Thymus (tissue), 14 donors: ENCODE data around the gene ATP6V1B1. TPM values are rescaled to one million over a fixed set of nuclear protein-coding genes. Genes with fewer than 3 reads are reported as not detected.

ENCODE experiments used
- DNase-seq, 9 donors: peaks; one replicate each; pipeline ENCODE4 v3.0.0-alpha.2; 2013; ENCODE audit warnings: low spot score in 9 of 9, low read depth in 6 of 9, missing footprints in 1 of 9
- H3K27ac ChIP-seq, 2 donors: one replicate each; pipeline ENCODE4 v1.5.1; 2013; ENCODE audit warnings: control low read depth in 1 of 2, low read depth in 1 of 2, low read length in 1 of 2, mild to moderate bottlenecking in 1 of 2, moderate library complexity in 1 of 2
- H3K27me3 ChIP-seq, 2 donors: one replicate each; pipeline ENCODE4 v1.5.1; 2013; ENCODE audit warnings: low read length in 1 of 2; ENCODE audit not compliant: control insufficient read depth in 2 of 2, insufficient read depth in 1 of 2
- H3K36me3 ChIP-seq, 2 donors: one replicate each; pipeline ENCODE4 v1.5.1; 2013; ENCODE audit warnings: low read length in 1 of 2, mild to moderate bottlenecking in 1 of 2, moderate library complexity in 1 of 2; ENCODE audit not compliant: control insufficient read depth in 2 of 2, insufficient read depth in 2 of 2
- H3K4me1 ChIP-seq, 2 donors: one replicate each; pipeline ENCODE4 v1.5.1; 2013; ENCODE audit warnings: low read length in 2 of 2; ENCODE audit not compliant: control insufficient read depth in 2 of 2, insufficient read depth in 2 of 2
- H3K4me3 ChIP-seq, 2 donors: one replicate each; pipeline ENCODE4 v1.5.1; 2013; ENCODE audit warnings: low read length in 2 of 2, control low read depth in 1 of 2, mild to moderate bottlenecking in 1 of 2
- H3K9me3 ChIP-seq, 2 donors: one replicate each; pipeline ENCODE4 v1.5.1; 2013; ENCODE audit warnings: low read length in 1 of 2, mild to moderate bottlenecking in 1 of 2; ENCODE audit not compliant: control insufficient read depth in 2 of 2, insufficient read depth in 1 of 2
- WGBS: extraction: QIAGEN DNeasy Blood & Tissue Kit; methylation state at CpG from one replicate; pipeline ENCODE4 v1.1.7; 2013; 5-methylcytosine and 5-hydroxymethylcytosine counted together
- long read RNA-seq, 10 donors: transcript quantifications; one replicate each; lab custom pipeline, GENCODE V29; 2026
- polyA plus RNA-seq: library from polyadenylated mRNA; stranded (reverse); fragments of 200-250 nt; gene quantifications from one replicate; pipeline ENCODE4 v1.2.3, GENCODE V29; 2013
- total RNA-seq: library from RNA; stranded (reverse); fragments of 120-200 nt; gene quantifications from one replicate; pipeline ENCODE4 v1.2.4, GENCODE V29; 2013
- donor health status: healthy.

Gene ATP6V1B1
- total RNA-seq (0.19 TPM), polyA plus RNA-seq (1.4 TPM)
- long read RNA-seq, donor 1: 0 reads
- long read RNA-seq, donor 2: 0 reads
- long read RNA-seq, donor 3: 0 reads
- long read RNA-seq, donor 4: 0 reads
- long read RNA-seq, donor 5, partial matches to known transcripts: 0 of 1 reads
- long read RNA-seq, donor 5, other reads (novel, unspliced or antisense): 0 of 1 reads
- long read RNA-seq, donor 6: 0 reads
- long read RNA-seq, donor 7: 0 reads
- long read RNA-seq, donor 8: 0 reads
- long read RNA-seq, donor 9: 0 reads
- long read RNA-seq, donor 10: 0 reads

DNA sequence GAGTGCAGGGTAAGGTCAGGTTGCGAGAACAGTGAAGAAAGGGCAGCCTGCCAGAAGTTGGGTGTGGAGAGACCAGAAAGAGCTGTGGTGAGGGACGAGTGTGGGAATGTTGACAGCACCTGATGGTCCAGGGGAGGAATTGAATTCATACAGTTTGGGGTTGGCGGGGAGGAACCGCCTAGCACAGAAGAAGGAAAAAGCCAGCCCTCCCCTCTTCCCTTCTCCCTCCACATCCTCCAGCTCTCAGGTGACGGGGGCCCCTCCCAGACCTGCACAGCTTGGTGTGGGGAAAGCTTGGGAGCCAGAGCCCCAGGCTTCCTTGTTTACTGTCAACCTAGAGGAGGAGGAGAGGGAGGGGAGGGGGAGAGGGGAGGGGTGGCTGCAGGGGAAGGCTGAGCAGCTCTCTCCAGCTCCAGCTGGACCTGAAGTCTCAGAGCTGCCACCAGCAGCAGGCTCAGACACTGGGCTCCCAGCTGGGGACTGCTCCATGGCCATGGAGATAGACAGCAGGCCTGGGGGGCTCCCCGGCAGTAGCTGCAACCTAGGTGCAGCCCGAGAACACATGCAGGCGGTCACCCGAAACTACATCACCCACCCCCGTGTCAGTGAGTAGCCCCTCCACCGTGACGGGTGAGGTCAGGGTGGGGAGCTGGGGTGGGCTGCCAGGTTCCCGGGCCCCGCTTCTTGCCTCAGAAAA lies at the start of gene ATP6V1B1:
TSS of gene ATP6V1B1 (plus strand) at position 433 of the 697 bp plus-strand sequence. CDS start at position 488, 55 bp downstream.
- WGBS: 81% methylated on average over 14 of the region's 14 CpGs
- Histone ChIP-seq H3K36me3 (no peaks in the 10 kb centered on the region), H3K27me3 (peaks cover 2 to 59% of the 10 kb centered on the region in 2 donors), H3K27ac (no peak within 1 kb of the TSS), H3K4me1 (no peaks in the 10 kb centered on the region), H3K4me3 (no peak within 1 kb of the TSS), H3K9me3 (no peaks in the 10 kb centered on the region)
- DNase-seq: no peak

DNA sequence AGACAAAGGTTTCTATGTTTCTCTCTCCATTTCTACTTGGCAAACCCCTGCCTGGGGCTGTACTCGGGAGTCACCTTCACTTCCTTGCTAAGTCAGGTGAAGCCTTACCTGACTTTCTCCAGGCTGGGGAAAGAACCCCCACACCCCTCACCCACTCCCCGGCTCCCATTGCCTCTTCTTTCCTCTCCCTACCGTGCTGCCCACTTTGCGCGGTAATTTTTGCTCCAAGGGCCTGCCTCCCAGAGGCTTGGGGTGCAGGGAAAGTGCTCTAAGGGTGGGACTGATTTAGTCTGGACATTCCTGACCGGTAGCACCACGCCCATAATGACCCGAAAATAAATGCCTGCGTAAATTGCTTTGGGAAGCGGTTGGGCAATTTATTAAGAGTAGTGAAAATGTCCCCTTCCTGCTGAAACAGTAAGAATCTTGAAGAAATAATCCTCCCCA lies 49.1 kb upstream of the ATP6V1B1 start:
- 15% methylated on average over 10 of the region's 10 CpGs for WGBS
- Histone ChIP-seq H3K36me3 (no peaks in the 10 kb centered on the region), H3K27ac (no peak overlapping the region), H3K4me3 (no peak overlapping the region), H3K9me3 (peaks cover 0 to 8% of the 10 kb centered on the region in 2 donors), H3K4me1 (peaks cover 7 to 12% of the 10 kb centered on the region in 2 donors), H3K27me3 (peaks cover 66 to 91% of the 10 kb centered on the region in 2 donors)
- DNase-seq: no peak

DNA sequence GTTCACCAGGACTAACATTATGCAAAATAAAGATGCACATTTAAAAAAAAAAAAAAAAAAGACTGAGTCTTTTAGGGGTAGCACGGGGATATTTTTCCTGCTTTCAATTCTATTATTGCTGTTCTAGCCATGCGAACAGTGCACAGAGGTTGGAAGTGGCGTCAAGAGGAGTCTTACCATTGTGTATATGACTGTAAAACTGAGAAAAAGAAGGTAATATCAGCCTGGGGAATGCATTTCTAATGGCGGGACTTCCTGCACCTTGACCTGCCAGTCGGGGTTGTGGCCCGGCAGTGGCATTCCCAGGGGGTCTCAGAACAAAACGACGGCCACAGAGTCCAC lies 48.5 kb upstream of the ATP6V1B1 start:
- 7% methylated on average over 8 of the region's 8 CpGs for WGBS
- no peak for DNase-seq
- peak overlapping the region; percentile 27 to 55 for H3K4me3 ChIP-seq
- H3K36me3 ChIP-seq: no peaks in the 10 kb centered on the region
- H3K9me3 ChIP-seq: peaks cover 0 to 8% of the 10 kb centered on the region in 2 donors
- no peak overlapping the region for H3K27ac ChIP-seq
- peaks cover 72 to 97% of the 10 kb centered on the region in 2 donors for H3K27me3 ChIP-seq
- peaks cover 7 to 12% of the 10 kb centered on the region in 2 donors for H3K4me1 ChIP-seq

DNA sequence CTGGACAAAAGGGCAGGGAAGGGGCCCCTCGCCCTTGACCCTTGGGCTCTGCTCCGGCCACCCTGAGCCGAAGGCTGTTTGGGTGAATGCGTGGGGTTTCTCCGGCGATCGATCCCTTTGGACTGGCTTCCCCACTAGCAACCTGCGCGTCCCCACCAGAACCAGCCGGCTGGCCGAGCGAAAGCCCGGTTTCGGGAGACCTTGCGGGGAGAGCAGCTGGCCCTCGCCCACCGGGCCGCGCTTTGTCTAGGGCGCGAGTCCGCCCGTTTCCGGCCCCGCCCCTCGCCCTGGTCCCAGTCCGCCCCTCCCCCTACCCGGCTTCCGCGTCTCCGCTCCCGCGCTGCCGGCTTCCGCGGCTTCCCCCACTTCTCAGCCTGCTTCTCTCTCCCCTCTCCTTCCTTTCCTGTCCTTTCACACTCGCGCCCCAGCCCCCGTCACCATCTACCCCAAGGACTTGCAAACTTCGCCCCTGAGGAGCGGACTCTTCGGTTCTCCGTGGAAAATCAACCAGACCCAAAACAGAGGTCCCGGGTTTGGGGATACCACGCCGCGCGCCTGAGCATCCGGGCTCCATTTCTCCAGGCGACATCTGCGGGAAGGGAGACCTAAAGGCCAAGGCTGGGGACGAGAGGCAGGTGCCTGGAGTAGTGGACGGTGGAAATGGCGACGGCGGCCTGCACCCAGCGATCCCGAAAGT lies 48.0 kb upstream of the ATP6V1B1 start:
- Histone ChIP-seq H3K9me3 (peaks cover 0 to 8% of the 10 kb centered on the region in 2 donors), H3K36me3 (no peaks in the 10 kb centered on the region), H3K4me3 (peak overlapping the region; percentile 27 to 55), H3K4me1 (peaks cover 7 to 12% of the 10 kb centered on the region in 2 donors), H3K27ac (no peak overlapping the region), H3K27me3 (peaks cover 70 to 98% of the 10 kb centered on the region in 2 donors)
- whole genome bisulfite sequencing: 4% methylated on average over 58 of the region's 58 CpGs
- DNase-seq: peak in 4 of 9 donors; percentile 21 to 55 (median 22)

DNA sequence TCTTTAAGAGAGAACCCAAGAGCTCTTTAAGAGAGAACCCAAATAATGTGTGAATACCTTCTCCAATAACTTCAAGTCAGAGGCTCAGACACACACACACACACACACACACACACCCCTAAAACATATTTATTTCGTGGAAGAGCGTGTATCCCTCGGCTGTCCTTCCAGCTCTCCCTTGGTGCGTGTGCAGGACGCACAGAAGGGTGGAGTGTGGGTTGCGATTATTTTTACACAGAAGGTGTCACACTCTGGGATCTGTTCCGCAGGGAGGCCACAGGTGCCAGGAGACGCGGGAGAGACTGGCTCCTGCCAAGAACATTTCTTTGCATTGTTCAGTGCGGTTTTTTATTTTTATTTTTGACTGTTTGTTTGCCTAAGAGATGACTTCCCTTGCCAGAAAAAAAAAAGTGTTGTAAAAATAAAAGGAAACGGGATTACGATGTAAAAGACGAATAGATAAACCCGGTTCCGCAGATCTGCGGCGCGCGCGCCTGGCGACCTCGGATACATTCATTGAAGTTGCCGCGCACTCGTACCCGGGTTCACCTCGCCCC lies 47.3 kb upstream of the ATP6V1B1 start:
- 8% methylated on average over 27 of the region's 27 CpGs for WGBS
- H3K4me3 ChIP-seq: peak overlapping the region in 1 of 2 donors; percentile 55
- peaks cover 0 to 8% of the 10 kb centered on the region in 2 donors for H3K9me3 ChIP-seq
- no peak overlapping the region for H3K27ac ChIP-seq
- peaks cover 70 to 98% of the 10 kb centered on the region in 2 donors for H3K27me3 ChIP-seq
- no peaks in the 10 kb centered on the region for H3K36me3 ChIP-seq
- peaks cover 7 to 12% of the 10 kb centered on the region in 2 donors for H3K4me1 ChIP-seq
- DNase-seq: no peak

DNA sequence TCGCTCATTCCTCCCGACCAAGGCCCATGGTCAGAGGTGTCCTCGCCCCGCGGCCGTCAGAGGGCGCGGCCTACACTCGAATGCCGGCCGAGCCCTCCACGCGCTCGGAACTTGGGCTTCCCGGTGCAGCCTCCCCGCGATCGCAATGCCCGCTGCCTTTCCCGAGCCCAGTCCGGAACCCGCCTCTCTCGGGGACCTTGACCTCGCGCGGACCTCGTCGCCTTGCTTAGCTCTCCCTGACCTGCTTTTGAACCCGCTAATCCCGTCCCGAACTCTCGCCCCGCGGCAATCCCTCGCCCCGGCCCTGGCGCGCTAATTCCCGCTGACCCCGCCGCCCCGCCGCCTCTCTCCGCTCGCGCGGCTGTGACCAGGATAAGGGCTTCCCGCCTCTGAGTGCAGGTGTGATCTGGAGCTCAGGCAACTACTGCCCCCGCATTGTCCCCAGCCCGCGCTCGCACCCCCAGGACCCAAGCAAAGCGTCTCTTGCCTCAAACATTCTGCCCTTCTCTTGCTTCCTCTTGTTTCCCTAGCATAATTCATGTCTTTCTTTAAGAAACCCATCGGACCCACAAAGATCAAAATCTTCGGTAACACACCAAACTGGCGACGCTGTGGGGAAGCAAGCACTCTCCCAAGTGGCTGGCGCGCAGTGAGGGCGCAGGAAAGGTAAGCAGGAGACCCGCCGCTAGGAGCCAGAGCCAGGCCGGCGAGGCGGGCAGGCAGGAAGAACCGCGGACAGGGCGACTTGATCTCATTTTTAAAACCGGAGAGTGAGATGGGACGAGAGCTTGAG lies 46.6 kb upstream of the ATP6V1B1 start:
- WGBS: 4% methylated on average over 70 of the region's 70 CpGs
- Histone ChIP-seq H3K27me3 (peaks cover 69 to 98% of the 10 kb centered on the region in 2 donors), H3K36me3 (no peaks in the 10 kb centered on the region), H3K4me3 (peak overlapping the region in 1 of 2 donors; percentile 9), H3K9me3 (peaks cover 0 to 8% of the 10 kb centered on the region in 2 donors), H3K27ac (no peak overlapping the region), H3K4me1 (peaks cover 7 to 12% of the 10 kb centered on the region in 2 donors)
- DNase-seq: no peak

DNA sequence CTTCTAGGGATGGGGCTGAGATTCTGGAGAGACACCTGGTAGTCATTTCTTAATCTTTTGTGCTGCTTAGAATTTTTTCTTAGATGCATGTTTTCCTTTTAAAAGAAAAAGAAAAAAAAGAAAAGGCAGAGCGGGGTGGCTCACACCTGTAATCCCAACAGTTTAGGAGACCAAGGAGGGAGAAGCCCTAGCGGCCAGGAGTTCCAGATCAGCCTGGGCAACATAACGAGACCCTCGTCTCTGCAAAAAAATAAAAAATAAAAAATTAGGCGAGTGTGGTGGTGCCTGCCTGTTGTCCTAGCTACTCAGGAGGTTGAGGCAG lies 46.0 kb upstream of the ATP6V1B1 start:
- Histone ChIP-seq H3K36me3 (no peaks in the 10 kb centered on the region), H3K9me3 (peaks cover 0 to 8% of the 10 kb centered on the region in 2 donors), H3K27ac (no peak overlapping the region), H3K4me1 (peaks cover 7 to 12% of the 10 kb centered on the region in 2 donors), H3K4me3 (no peak overlapping the region), H3K27me3 (peaks cover 71 to 99% of the 10 kb centered on the region in 2 donors)
- DNase-seq: no peak
- WGBS: 44% methylated on average over 5 of the region's 5 CpGs

DNA sequence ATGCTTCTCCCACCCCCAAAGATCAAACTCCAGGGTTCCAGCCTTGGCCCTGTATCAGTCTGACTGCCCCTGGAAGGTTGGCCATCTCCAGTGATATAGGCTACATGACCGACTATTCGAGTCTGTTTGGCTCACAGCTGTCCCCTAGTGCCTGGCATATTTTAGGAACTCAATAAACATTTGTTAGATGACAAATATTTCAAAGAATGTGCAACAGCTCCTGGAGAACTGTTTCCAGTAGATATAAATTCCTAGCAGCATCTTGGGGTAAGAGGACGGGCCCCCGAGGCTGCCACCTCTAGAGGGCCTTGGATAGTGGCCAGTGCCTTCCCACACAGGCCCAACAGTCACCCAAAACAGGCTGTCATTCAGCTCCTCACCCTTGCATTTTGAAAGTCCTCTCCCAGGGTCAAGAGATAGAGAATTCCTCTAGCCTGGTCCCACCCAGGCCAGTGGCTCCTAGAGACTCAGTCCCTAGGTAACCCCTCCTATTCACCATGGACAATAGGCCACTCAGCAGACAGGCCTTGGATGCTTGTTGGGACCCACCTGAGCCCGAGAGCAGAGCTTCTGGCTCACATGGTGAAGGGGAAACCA lies 45.1 kb upstream of the ATP6V1B1 start:
- H3K27ac ChIP-seq: no peak overlapping the region
- H3K4me1 ChIP-seq: peaks cover 7 to 12% of the 10 kb centered on the region in 2 donors
- 57% methylated on average over 5 of the region's 5 CpGs for WGBS
- DNase-seq: no peak
- no peaks in the 10 kb centered on the region for H3K36me3 ChIP-seq
- peaks cover 73 to 100% of the 10 kb centered on the region in 2 donors for H3K27me3 ChIP-seq
- no peak overlapping the region for H3K4me3 ChIP-seq
- H3K9me3 ChIP-seq: peaks cover 0 to 8% of the 10 kb centered on the region in 2 donors
